Endometrial microvascular endothelial cells (primary cell): Measurements from ENCODE around the gene SPATA3. TPM values are rescaled to one million over a fixed set of nuclear protein-coding genes. Genes with fewer than 3 reads are reported as not detected.
"Not testable (repeated sequence)": the region's sequence is repeated elsewhere in the genome, so short reads cannot be mapped to it uniquely, and the experiment has no call there.

Experiments used
- in situ Hi-C: cut with HindIII; loops from 2 replicates; pipeline ENCODE4 v1.10.0; 2017; ENCODE audit warnings: low sequenced_read_pairs, low pct_unique_long_range_greater_than_20kb; ENCODE audit errors: inconsistent ontology term
- total RNA-seq: library from RNA; depleted of rRNA; stranded (reverse); fragments of >200 nt; gene quantifications from one replicate; pipeline ENCODE4 v1.2.3, GENCODE V29; 2015; ENCODE audit errors: inconsistent ontology term

The SPATA3 gene
- total RNA-seq, 1 donor from 2014 or later, result not detected

- in situ Hi-C loops, result no loop called here
Observed at GRCh38 chr2:230987137-230988020, 8.5 kb upstream of the SPATA3 start.

- in situ Hi-C loops, result no loop called here
Observed at GRCh38 chr2:230989731-230990130, 6.2 kb upstream of the SPATA3 start.

DNA sequence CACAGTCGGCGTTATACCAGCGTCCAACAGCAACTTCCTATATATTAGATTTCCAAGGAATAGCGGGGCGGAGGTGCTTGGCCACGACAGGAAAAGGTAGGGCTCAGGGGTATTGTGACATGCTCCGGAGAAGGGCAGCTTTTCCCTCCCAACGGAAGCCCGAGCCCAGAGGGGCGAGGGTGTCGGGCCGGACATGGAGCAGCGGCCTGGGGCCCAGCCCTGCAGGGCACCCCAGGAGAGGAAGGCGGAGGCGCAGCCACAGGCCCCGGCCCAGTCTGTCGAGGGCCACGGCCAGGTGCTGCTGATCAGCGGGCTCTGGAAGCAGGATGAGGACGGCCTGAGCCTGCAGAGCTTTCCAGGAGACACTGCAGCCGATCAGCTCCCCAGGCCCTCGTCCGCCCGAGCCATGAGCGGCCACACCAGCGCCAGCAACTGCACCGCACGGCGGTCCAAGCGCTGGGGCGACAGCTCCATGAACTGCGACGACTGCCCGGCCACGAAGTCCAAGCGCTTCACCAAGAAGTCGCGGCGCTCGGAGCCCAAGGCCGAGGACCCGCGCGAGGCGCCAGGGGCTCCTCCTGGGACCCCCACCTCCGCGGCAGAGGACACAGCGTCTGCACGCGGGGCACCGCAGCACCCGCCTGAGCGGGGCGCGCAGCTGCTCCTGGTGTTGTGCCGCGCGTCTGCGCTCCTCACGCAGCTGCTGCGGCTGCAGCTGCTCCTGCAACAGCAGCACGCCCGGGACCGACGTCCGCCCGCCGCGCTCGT lies 5.6 kb upstream of the SPATA3 start:
- in situ Hi-C loops, result no loop called here

DNA sequence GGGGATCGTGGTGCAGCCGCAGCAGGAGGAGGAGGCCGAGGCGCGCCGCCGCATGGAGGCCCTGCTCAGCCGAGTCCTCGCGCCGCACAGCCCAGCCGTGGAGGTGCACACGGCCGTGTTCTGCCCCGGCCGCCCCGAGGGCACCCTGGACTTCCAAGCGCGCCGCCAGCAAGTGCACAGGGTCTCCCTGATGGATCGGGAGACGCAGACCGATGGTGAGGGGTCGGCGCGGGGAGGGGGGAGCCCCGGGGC lies 5.1 kb upstream of the SPATA3 start:
- in situ Hi-C loops, result no loop called here

GRCh38 chr2:230991598-230991997 lies 4.3 kb upstream of the SPATA3 start:
- in situ Hi-C loops, result no loop called here

DNA sequence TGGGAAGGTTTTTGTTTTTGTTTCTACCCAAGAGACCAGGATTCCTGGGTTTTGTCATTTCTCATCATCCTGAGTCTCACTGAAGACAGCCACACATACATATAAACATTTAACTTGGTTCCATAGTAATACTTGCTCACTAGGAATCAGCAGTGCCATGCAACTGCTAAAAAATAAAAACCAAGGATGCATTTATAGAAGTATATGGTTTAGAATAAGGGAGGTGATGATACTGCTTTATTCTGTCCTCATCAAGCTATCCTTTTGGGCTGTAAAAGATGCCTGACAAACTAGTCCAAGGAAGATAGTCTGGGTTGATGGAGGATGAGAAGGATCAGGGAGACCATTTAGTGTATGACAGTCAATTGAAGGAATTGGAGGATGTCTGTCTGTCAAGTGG lies 740 bp downstream of the SPATA3 start:
- in situ Hi-C loops, result no loop called here

DNA sequence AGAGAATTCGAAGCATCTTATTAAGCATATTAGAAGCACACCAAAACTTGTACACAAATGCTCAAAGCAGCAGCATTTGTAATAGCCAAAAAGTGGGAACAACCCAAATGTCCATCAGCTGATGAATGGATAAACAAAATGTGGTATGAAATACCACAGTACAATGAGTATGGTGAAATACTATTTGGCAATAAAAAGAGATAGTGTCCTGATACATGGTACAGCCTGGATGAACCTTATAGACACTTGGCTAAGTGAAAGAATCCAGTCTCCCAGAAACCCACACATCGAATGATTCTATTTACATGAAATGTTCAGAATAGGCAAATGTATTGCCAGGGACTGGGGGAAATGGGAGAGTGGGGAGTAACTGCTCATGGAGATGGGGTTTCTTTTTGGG lies 3.0 kb downstream of the SPATA3 start:
- in situ Hi-C loops, result no loop called here

DNA sequence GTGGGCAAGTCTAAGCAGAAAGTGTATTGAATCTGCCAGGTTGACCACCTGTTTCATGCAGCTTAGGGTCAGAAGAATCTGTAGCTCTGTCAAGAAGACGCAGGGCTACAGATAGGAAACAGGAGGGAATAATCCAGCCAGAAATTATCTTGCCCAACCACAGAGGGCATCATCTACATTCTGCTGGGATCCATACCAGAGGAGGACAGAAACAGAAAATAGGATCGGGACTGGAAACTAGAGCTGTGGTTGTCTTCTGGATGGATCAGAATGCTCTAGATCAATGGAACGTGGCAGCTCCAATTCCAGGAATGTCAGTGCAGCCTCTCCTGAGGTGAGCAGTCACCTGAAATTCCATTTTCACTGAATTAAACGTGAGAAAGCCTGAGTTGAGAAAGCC lies 3.6 kb downstream of the SPATA3 start:
- in situ Hi-C loops, result no loop called here

GRCh38 chr2:231000211-231000904 lies 4.4 kb downstream of the SPATA3 start:
- in situ Hi-C loops, result no loop called here

DNA sequence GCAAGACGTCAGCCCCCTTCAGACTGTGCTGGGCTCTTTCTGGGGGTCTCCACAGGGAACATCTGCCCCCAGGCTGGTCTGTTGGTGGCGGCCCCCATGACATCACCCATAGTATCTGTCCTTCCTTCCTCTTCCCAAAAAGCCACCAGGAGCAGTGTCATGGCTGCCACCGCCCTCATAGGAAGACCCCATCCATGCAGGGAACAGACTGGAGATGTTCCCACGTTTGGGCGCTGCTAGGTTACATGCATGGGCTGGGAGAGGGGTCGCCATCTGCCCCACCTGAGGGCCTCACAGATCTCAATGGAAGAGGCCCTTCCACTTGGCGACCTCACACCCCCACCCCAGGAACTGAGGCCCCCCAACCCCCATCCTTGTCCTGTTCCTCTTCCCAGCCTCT lies 5.1 kb downstream of the SPATA3 start:
- in situ Hi-C loops, result no loop called here

DNA sequence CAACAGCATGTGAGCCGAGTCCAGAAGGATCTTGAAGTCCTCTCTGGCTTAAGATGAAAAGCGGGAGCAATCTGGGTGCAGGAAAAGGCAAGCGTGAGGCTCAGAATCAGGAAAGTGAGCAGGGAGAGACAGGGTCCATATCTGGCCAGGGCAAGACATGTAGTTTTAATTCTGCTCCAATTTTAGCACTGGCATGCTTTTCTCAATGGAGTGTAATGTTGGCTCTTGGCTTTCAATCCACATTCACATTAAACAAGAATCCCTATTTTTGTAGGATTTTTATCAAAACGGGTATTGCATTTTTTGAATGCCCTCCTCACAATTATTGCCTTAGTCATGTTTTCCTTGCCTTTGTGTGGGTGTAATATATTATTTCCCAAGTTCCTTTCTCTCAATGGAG lies 6.0 kb downstream of the SPATA3 start:
- in situ Hi-C loops, result no loop called here

- in situ Hi-C loops, result no loop called here
Observed at GRCh38 chr2:231002641-231003040, 6.7 kb downstream of the SPATA3 start.

GRCh38 chr2:231003186-231003585 lies 7.3 kb downstream of the SPATA3 start:
- in situ Hi-C loops, result no loop called here

DNA sequence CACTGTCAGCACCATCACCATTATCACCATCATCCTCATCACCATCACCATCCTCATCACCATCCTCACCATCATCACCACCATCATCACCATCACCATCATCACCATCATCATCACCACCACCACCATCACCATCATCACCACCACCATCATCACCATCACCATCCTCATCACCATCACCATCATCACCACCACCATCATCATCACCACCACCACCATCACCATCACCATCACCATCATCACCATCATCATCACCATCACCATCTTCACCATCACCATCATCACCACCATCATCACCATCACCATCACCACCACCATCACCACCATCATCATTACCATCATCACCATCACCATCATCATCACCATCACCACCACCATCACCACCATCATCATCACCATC lies 9.0 kb downstream of the SPATA3 start:
- in situ Hi-C loops, result not testable (repeated sequence)

DNA sequence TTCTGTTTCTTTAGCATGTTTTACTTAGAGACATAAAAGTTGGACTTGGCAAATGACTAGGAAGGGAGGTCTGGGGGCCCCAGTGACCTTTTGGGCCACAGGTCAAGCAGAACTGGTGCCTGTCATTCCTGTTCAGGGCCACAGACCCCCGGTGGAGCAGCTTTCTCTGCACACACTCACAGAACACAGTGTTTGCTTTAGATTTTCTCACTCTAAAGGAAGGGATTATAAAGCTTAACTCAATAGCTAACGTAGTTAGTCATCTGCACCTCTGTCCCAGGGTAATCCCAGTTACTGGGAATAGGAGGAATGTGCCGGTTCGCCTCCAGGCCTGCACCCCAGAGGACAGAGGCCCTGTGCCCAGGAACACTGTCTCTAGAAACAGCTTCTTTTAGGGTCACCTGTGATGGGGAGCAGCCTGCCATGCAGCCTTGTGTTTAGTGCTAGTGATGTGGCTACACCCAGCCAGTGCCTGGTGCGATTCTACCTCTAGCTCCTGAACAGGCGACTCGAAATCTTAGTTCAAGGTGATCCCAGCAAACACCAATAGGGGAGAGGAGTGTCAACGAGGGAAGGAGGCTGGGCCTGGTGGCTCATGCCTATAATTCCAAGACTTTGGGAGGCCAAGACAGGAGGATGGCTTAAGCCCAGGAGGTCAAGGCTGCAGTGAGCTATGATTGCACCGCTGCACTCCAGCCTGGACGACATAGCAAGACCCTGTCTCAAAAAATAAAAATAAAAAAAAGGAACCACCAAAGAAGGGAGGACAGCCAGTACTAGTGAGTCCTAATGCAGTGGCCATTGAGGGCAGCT lies 11.6 kb downstream of the SPATA3 start:
- in situ Hi-C loops, result no loop called here

DNA sequence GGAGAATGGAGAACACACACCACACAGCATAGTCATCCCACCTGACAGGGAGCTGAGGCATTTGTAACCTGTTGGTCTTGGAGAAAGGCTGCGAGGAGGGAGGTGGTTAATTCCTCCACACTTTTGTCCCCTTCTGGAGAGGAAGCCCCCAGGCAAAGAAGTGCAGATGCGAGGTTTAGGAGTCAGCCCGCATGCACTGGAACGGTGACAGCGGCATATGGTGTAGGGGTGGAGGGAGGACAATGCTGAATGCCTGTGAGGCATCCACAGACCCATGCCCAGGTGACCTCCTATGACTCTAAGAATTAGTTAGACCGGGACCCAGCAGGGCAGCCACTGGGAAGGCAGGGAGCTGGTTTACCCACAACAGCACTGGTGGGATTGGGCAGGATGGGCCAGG lies 12.2 kb downstream of the SPATA3 start:
- in situ Hi-C loops, result no loop called here

GRCh38 chr2:231009236-231009919 lies 13.5 kb downstream of the SPATA3 start:
- in situ Hi-C loops, result no loop called here

DNA sequence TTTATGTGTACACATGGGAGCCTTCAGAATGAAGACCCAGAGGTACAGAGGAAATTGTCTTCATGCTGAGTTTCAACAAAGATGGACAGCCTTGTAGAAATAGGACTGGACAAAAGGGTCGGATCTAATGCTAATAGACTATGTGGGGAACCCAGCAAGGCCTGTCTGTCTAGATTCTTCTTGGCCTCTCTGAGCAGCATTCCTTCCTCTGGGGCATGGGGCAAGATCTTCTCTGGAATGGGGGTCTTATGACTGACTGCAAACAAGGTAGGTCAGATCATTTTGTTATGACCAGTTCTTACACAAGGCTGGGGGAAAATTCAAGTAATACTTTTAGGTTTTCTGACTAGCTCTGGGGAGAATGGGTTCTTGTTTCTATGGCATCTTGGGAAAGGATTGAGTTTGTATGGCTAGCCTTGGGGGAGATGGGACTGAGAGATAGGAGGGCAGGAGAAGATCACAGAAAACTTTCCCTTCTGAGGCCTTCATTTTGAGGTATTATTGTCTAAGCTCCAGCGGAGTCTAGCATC lies 14.3 kb downstream of the SPATA3 start:
- in situ Hi-C loops, result no loop called here
